ENCODE results near the gene HAGHL. TPM values are rescaled to one million over a fixed set of nuclear protein-coding genes. Genes with fewer than 3 reads are reported as not detected.

HAGHL gene
- total RNA-seq, 4 donors from 2014 or later: 3.2 to 7.1 (median 4.8) TPM

- TF ChIP-seq POLR2A (IDR thresholded peaks at IDR 0.05) (no peak), CTCF (IDR thresholded peaks at IDR 0.05) (no peak), POLR2AphosphoS5 (IDR thresholded peaks at IDR 0.05) (no peak), EP300 (IDR thresholded peaks at IDR 0.05) (no peak)
- no peaks in the 10 kb centered on the region for H3K36me3 ChIP-seq
- peaks cover 35% of the 10 kb centered on the region for H3K4me1 ChIP-seq
- H3K4me3 ChIP-seq: no peak overlapping the region
- 74% methylated on average over 10 of the region's 12 CpGs for WGBS
- H3K27ac ChIP-seq: no peak overlapping the region
- no peak for DNase-seq (ENCODE audit: low spot score in 2 of 2)
- no peaks in the 10 kb centered on the region for H3K9me3 ChIP-seq
- H3K27me3 ChIP-seq: peaks cover 97% of the 10 kb centered on the region
These were observed 23.5 kb upstream of the HAGHL start for GRCh38 chr16:703406-703805.

DNA sequence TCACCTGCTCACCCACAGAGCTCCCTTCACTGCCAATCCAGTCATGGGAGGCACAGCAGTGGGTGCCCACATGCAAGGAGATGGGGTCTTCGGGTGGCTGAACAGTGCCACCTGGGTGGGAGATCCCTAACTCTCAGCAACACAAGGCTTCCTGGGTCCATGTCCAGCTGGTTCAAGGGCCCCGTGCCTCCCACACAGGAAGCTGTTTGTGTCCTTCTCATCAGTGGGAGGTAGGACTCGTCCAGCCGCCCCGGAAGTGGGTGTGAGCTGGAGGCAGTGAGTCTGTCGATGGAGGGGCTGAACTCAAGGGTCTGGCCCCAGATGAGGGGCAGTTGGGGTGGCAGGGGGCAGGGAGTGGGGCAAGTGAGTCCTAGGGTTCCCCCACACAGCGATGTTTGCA lies 22.9 kb upstream of the HAGHL start:
- no peak overlapping the region for H3K4me3 ChIP-seq
- peaks cover 99% of the 10 kb centered on the region for H3K27me3 ChIP-seq
- WGBS: 53% methylated on average over 6 of the region's 7 CpGs
- H3K36me3 ChIP-seq: no peaks in the 10 kb centered on the region
- no peaks in the 10 kb centered on the region for H3K9me3 ChIP-seq
- H3K4me1 ChIP-seq: peaks cover 35% of the 10 kb centered on the region
- TF ChIP-seq EP300 (IDR thresholded peaks at IDR 0.05): no peak
- no peak for TF ChIP-seq POLR2A (IDR thresholded peaks at IDR 0.05)
- TF ChIP-seq CTCF (IDR thresholded peaks at IDR 0.05): no peak
- TF ChIP-seq POLR2AphosphoS5 (IDR thresholded peaks at IDR 0.05): no peak
- DNase-seq (ENCODE audit: low spot score in 2 of 2): no peak
- H3K27ac ChIP-seq: no peak overlapping the region

DNA sequence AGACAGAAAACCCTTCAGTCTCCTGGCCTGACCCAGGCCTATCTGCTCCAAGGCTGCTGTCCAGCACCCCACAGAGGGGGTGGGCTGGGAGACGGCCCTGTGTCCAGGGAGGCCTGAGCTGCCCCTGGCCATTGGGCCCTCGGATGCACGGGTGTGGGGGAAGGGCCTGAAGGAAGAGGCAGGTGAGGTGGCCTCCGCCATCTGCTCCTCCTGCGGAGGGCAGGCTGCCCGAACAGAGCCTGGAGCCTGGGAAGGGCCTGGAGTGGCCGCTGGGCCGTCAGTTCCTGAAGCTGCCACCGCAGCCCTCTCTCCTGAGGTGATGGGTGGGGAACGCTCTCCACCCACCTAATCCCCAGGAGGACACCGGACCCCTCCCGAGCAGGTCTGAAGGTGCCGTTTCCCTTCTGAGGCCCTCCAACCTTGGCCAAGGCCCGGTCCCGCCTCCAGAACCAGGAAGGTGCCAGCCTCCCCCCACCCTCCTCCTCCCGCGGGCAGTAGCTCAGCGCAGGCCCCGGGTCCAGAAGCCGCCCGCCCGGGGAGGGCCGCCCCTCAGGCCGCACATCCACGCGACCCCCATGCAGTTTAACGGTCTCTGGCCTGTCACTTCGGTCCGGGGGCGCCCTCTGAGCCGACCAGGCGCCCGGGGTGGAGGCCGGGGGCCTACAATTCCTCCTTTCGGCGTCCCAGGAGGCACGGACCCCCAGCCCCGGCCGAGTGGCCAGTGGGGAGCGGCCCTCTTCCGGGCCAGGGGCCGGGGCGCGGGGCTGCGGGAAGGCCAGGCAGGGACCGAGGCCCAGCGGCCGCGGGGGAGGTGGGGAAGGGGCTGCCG lies 22.1 kb upstream of the HAGHL start:
- Histone ChIP-seq H3K27ac (no peak overlapping the region), H3K4me1 (peaks cover 35% of the 10 kb centered on the region)

DNA sequence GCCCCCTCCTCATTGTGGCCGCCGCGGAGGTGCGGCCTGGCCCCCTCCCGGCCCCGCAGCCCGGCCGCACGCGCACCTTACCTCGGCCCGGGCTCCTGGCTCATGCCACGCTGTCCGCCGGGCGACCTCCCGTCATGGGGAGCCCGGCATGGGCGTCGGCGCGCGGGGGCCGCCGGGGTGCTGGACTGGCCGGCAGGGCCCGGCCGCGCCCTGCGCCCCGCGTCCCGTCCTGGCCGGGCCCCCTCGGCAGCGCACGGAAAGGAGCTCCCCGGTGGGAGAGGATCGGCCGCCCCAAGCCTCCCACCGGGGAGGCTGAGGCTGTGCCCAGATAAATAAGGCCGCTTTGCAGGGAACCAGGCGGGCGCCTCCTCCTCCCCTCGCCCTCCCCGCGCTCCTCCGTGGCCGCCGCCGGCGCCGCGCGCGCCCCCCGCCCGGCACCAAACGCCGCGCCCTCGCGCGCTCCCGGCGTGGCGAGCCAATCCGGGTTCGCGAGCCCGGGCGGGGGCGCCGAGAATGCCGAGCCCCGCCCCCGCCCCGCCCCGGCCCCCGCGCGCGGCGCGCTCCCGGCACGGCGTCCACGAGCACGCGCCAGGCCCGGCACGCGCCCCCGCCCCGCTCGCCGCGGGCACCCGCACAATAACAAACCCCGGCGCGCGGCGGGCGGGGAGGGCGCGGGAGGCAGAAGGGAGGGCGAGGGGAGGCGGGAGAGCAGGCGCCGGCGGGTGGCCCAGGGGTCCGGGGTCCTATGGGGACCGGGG lies 21.3 kb upstream of the HAGHL start, which contains the start of gene FBXL16:
Gene FBXL16, minus strand, starts transcription at position 371 of the 758 bp plus-strand sequence. CDS start 8,396 bp downstream, outside the sequence.
- no peak for DNase-seq (ENCODE audit: low spot score in 2 of 2)
- Histone ChIP-seq H3K36me3 (no peaks in the 10 kb centered on the region), H3K27ac (no peak within 1 kb of the TSS), H3K4me3 (peak within 1 kb of the TSS; percentile 43), H3K27me3 (peaks cover 99% of the 10 kb centered on the region), H3K4me1 (peaks cover 31% of the 10 kb centered on the region), H3K9me3 (no peaks in the 10 kb centered on the region)
- TF ChIP-seq POLR2AphosphoS5 (IDR thresholded peaks at IDR 0.05) (no peak), CTCF (IDR thresholded peaks at IDR 0.05) (no peak), POLR2A (IDR thresholded peaks at IDR 0.05) (no peak), EP300 (IDR thresholded peaks at IDR 0.05) (no peak)
- 4% methylated on average over 15 of the region's 115 CpGs for WGBS

More for the DNA sequence above, 22.1 kb upstream of the HAGHL start:
- Histone ChIP-seq H3K4me3 (peak overlapping the region; percentile 43), H3K27me3 (peaks cover 99% of the 10 kb centered on the region), H3K36me3 (no peaks in the 10 kb centered on the region), H3K9me3 (no peaks in the 10 kb centered on the region)
- no peak for DNase-seq (ENCODE audit: low spot score in 2 of 2)
- 15% methylated on average over 13 of the region's 50 CpGs for WGBS
- TF ChIP-seq POLR2A (IDR thresholded peaks at IDR 0.05) (no peak), POLR2AphosphoS5 (IDR thresholded peaks at IDR 0.05) (no peak), CTCF (IDR thresholded peaks at IDR 0.05) (no peak), EP300 (IDR thresholded peaks at IDR 0.05) (no peak)
